ENCODE measurements around the gene ALDH3B2.
A peak's percentile ranks its signal among the peaks of the same experiment; 100 is the strongest.

The ALDH3B2 gene

DNA sequence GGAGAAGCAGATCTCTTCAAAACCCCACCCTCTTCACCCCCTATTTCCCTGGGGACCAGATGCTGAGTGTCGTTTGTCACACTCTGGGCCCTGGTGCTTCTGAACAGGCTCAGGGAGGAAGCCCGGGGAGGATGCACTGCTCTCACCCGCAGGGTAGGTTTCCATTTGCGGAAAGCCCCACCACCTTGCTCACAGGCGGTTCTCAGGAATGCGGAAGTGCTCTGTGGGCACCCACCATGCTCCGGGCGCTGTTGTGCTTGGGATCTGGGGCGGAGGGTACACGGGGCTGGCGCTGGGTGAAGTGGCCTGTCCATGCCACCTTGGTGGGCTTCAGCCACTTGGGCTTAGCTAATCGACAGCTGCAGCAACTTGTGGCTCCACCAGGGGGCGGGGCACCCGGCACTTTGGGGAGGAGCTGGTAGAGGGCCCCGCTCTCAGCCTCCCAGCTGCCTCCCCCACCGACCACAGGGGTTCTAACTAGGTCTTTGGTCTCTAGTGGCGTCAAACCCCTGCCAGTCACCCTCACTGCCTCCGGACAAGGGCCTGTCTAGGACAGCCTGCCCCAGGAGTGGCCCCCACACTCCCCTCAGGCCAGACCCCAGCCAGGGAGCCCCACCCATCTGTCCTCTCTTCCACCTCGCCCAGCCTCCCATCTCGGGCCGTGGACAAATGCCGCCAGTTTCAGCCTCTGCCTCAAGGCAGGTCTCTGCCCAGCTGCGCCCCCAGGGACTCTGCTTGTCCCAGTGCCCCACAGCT is 60.3 kb downstream of the ALDH3B2 start:
- DNase-seq (ENCODE audit: low read depth in 2 of 2): peak; percentile 69 to 74

DNA sequence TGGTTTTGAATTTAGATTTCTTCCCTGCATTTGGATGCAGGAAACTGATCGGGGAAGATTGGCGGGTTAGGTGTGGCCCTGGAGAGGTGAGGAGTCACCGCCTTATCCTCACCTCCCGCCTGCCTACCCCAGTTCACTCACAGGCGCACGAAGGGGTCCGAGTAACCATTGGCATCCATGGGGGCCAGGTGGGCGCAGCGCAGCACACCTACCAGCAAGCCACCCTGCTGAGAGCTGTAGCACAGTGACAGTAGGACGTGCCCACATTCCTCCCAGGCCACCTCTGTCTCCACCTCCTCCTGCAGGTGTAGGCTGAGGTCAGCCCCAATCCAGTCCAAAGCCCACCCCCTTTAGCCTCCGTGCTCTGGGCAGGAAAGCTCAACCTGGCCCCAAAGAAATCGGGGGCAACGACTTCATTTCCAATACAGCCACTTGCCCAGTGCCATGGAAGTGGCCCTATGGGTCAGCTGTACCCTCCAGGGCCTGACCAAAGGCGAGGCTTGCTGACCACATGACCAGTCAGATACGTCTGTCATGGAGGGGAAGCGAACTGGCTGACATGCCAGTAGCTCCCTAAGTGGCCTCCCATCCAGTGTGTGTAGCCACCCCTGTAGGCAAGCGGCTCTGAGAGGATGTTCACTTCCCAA is 61.0 kb downstream of the ALDH3B2 start:
- DNase-seq (ENCODE audit: low read depth in 2 of 2): no peak

DNA sequence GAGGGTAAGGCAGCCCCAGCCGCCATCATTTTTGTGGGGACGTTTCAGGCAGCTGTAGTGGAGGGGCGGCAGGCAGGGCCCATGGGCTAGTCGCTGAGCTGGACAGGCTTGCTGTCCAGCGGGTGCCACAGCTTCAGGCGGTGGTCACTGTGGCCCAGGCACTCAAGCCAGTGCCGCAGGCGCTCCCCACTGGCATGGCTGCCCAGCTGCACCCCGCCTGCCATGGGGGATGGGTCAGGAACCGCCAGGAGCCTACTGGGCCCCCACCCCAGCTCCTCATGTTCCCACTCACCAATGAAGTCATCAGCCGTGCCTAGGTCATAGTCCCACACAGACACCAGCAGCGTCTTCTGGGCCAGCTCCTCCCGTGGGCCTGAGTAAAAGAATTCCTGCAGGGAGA is 61.7 kb downstream of the ALDH3B2 start:
- no peak for DNase-seq (ENCODE audit: low read depth in 2 of 2)

All from stimulated activated CD4-positive, alpha-beta T cell treated with anti-CD3 and anti-CD28 coated beads, Interleukin-15, amount 100 ng/mL, for 48 hours (primary cell).